NCI-H2171 treated with DMSO at 0.1 percent for 48 hours (cell line): ENCODE measurements around the gene EPS8L3.
"Not testable (repeated sequence)": the region's sequence is repeated elsewhere in the genome, so short reads cannot be mapped to it uniquely, and the experiment has no call there.

Experiments
- DNase-seq: peaks from one replicate; lab custom pipeline; 2025; lab: John Stamatoyannopoulos, UW

The EPS8L3 gene

DNA sequence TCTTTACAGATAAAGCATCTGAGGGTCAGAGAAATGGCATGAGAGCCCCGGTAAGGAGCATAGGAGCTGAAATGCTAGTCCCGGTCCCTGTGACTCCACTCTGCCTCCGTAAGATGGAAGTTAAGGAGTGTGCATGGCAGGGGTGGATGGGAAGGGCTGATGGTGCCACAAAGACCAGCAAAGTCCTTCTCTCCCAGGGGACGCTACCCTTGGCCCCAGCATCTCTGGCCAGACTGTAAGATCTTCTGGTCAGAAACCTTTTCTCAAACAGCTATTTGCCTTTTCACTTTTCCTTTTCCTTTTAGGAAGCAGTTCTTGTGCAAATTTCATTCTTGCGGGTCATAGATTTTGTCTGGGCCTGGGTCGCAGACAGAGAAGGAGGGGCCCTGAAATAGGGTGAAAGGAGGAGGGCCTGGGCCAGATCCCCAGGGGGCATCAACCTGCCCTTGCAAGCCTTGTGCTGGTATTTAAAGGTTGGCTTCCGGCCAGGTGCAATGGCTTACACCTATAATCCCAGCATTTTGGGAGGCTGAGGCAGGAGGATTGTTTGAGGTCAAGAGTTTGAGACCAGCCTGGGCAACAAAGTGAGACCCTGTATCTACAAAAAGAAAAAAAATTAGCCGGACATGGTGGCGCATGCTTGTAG is 14.4 kb upstream of the EPS8L3 start:
- DNase-seq: no peak

- no peak for DNase-seq
Measured at GRCh38 chr1:109777436-109777835, 13.7 kb upstream of the EPS8L3 start.

GRCh38 chr1:109776911-109777310 is 13.2 kb upstream of the EPS8L3 start:
- peak; percentile 63 for DNase-seq

DNA sequence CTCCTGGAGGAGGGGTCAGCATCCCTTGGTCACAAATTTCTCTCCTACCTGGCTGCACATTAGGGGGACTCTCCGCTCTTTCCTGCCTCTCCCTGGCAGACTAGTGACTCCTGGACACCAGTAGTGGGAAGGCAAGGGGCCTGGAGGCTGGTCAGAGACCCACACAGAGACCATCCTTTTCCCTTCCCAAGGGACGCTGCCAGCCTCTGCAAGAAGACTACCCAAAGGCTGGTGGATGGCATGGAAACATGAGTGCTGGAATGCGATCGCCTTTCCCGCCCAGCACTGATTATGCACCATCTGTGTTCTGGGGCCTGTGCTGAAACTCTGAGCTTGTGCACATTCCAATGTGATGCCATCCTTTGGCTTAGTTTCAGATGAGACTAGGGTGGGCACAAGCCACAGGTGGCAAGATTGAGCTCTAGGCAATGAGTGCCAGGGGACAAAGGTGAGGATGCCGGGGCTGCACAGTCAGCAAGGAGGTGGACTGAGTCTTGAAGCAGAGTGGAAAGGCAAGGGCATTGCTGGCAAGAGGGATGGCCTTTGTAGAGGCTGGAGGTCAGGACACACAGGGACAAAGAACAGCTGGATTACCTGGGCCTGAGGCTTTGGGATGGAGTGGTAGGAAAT is 12.6 kb upstream of the EPS8L3 start:
- DNase-seq: no peak

DNA sequence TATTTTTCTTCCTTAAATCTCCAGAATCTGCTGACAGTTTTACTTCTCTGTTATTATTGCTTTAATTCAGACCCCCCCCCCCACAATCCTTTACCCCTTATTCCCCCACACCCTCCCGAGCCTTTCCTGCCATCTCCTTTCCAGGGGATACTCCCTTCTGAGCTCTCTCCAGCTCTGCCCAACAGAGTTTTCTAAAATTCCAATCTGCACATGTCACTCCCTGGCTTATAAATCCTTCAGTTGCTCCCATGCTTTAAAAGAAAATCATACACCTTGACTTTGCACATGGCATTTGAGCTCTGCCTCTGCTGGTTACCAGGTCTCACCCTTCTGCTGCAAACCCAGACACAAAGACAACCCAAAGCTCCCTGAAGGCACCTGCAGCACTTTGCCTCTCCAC is 11.7 kb upstream of the EPS8L3 start:
- no peak for DNase-seq

- DNase-seq: no peak
Measured at GRCh38 chr1:109773900-109774485, 10.3 kb upstream of the EPS8L3 start.

- peak; percentile 89 for DNase-seq
Measured at GRCh38 chr1:109773203-109773899, 9.6 kb upstream of the EPS8L3 start.

DNA sequence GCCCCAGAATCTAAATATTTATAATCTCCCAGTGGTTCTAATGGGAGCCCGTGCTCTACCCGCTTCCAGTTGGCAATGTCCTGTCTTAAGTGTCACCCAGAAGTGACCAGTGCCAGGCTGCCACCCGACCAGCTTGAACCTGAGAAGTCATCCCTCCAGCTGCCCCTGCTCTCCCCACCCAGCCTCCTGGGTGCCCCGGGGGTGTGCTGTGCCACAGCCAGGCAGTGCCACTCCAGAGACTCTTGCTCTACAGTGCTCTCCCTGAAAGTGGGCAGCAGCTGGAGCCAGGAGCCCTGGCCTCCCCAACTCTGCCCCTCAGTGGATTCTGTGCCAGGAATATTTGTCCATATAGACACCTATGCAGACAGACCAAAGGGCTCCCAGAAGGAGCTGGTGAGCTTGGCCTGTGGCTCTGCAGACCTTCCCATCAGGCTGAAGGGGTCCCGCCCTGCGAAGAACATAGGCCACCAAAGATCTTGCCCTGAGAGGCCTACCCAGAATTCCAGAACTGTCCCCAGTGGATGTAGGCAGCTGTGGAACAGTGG is 9.0 kb upstream of the EPS8L3 start:
- no peak for DNase-seq

- no peak for DNase-seq
Measured at GRCh38 chr1:109771712-109772657, 8.3 kb upstream of the EPS8L3 start.

GRCh38 chr1:109770331-109771095 is 6.8 kb upstream of the EPS8L3 start:
- no peak for DNase-seq

- DNase-seq: no peak
Measured at GRCh38 chr1:109769330-109770078, 5.8 kb upstream of the EPS8L3 start.

- DNase-seq: no peak
Measured at GRCh38 chr1:109768820-109769219, 5.1 kb upstream of the EPS8L3 start.

DNA sequence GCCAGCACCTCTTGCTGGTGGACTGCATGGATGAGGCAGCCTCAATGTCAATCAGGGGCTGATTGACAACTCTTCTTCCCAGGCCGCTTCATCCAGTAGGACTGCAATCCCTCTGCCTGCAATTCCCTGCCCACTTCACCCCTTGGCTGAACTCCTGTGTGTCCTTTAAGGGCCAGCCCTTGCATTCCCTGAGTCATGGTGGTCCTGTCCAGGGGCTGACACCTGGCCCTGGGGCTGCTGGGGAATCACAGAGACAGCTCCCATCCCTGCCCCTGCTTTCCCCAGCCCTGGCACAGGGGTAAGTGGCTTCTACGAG is 4.6 kb upstream of the EPS8L3 start:
- DNase-seq: no peak

DNA sequence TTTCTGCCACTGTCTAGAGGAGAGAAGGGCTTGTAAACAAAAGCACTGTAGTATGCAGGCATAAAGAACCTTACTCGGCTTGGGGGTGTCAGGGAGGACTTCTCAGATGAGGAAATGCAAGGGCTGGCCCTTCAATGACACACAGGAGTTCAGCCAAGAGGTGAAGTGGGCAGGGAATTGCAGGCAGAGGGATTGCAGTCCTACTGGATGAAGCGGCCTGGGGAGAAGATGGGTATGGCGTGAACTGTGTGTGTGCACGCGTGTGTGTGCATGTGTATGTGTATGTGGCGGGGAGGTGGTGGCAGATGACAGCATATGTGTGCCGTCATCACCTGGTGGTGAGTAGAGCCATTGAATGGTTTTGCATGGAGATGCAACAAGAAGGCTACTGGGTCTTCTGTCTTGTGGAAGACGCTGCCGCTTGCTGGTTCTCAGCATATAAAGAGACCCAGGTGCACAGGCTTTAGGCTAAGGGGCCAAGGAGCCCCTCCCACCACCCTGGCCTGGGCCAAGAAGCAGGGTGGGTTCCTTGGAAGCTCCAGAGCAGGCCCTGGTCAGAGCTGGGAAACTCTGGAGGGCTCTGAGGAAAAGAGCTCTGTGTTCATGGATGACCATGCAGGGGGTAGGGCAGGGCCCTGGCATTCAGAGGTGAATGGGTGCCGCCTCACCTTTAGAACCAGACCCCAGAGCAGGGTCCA is 4.1 kb upstream of the EPS8L3 start:
- DNase-seq: no peak

DNA sequence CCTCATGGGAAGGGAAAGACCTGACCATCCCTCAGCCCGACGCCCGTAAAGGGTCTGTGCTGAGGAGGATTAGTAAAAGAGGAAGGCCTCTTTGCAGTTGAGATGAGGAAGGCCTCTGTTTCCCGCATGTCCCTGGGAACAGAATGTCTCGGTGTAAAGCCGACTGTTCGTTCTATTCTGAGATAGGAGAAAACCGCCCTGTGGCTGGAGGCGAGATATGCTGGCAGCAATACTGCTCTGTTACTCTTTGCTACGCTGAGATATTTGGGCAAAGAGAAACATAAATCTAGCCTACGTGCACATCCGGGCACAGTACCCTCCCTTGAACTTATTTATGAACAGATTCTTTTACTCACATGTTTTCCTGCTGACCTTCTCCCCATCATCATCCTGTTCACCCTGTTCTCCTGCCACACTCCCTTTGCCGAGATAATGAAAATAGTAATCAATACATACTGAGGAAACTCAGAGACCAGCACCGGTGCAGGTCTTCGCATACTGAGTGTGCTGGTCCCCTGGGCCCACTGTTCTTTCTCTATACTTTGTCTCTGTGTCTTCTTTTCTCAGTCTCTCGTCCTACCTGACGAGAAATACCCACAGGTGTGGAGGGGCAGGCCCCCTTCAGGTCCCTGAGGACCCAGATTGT is 3.4 kb upstream of the EPS8L3 start:
- DNase-seq: not testable (repeated sequence)

DNA sequence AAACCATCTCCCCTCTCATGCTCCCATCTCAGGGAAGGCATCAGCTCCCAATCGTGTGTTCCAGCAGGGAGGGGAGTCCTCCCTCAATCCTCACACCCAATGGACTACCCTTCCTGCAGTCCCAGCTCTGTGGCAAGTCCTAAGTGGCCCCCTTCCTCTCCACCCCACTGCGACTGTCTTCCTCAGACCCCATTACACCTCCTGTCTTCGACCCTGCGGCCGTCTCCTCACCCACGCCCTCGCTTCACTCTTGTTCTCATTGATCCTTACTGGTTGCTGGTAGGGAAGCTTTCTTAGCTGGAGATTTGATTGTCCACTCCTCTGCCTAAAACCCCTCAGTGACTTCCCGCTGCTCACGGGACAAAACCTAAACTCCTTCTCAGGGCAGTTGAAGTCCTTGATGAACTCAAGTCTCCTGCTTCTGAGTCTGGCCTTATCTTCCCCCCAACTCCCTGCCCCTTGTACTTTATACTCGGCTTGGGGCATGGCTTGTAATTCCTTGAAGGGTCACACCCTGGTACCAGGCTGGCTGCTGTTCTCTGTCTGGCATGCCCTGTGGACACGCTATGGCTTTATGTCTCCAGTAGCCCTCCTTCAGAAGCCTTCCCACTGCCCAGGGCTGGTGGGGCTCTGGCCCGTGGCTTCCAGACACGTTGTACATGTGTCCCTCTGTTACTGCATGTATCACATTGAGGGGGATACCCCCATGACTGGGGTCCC is 2.3 kb upstream of the EPS8L3 start:
- DNase-seq: no peak

DNA sequence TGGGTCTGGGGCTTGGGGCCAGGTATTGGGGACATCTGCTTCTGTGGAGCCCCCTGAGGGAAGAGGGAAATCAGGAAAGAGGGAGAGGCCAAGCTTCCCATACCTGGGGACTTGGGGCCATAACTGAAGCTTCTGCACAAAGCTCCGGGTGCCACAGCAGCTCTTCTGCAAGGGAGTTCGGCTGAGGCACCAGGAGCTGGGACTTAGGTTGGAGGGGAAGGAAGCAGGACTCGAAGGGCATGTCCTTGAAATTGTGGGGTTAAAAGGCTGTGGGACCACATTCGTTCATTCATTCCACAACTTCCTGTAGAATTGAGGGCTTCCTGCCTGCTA is 1.7 kb upstream of the EPS8L3 start:
- no peak for DNase-seq
